SU-DHL-6 (cell line): Measurements from ENCODE around the gene DNAJB8.

Experiments used
- H2AFZ ChIP-seq: fragments of 200-600 bp; sonication (generic); 2 replicates; pipeline ENCODE4 v1.6.1; 2014; ENCODE audit warnings: low read depth, mild to moderate bottlenecking, moderate library complexity, mixed read lengths, antibody characterized with exemption, low read length; ENCODE audit not compliant: severe bottlenecking
- H3F3A ChIP-seq: fragments of 200-600 bp; shearing (Covaris generic); 2 replicates; pipeline ENCODE4 v1.6.0; 2016; ENCODE audit warnings: antibody characterized with exemption, mild to moderate bottlenecking; ENCODE audit not compliant: insufficient read depth
- H3K27ac ChIP-seq: fragments of 200-600 bp; sonication (generic); 2 replicates; pipeline ENCODE4 v1.5.1; 2016; ENCODE audit warnings: low read depth, mild to moderate bottlenecking, low read length, moderate library complexity, mixed read lengths
- H3K27me3 ChIP-seq: fragments of 200-600 bp; sonication (generic), shearing (Covaris generic); 2 replicates; pipeline ENCODE4 v1.6.0; 2014; ENCODE audit warnings: mild to moderate bottlenecking, low read length
- H3K36me3 ChIP-seq: fragments of 200-600 bp; sonication (generic); 2 replicates; pipeline ENCODE4 v1.6.1; 2014; ENCODE audit warnings: mild to moderate bottlenecking, low read length, mixed read lengths
- H3K4me2 ChIP-seq: fragments of 300-600, 200-600 bp; shearing (Covaris generic), sonication (generic); 2 replicates; pipeline ENCODE4 v1.6.0; 2014; ENCODE audit warnings: low read length, low read depth, mild to moderate bottlenecking; ENCODE audit not compliant: poor library complexity, severe bottlenecking
- H3K4me3 ChIP-seq: fragments of 200-600 bp; sonication (generic); 2 replicates; pipeline ENCODE4 v1.5.1; 2014; ENCODE audit warnings: antibody characterized with exemption, low read length, mild to moderate bottlenecking, mixed read lengths; ENCODE audit not compliant: insufficient read depth, poor library complexity, severe bottlenecking
- H3K79me2 ChIP-seq: fragments of 200-600 bp; sonication (generic); 2 replicates; pipeline ENCODE4 v1.6.1; 2014; ENCODE audit warnings: mild to moderate bottlenecking, low read length, moderate library complexity; ENCODE audit not compliant: insufficient read depth
- H3K9ac ChIP-seq: fragments of 200-600 bp; sonication (generic); 2 replicates; pipeline ENCODE4 v1.7.0; 2014; ENCODE audit warnings: mild to moderate bottlenecking, low read length
- H3K9me2 ChIP-seq: fragments of 200-600 bp; sonication (generic); replicated peaks from 2 replicates; pipeline ENCODE4 v1.6.1; 2014; ENCODE audit warnings: low read length; ENCODE audit not compliant: insufficient read depth
- H3K9me3 ChIP-seq: fragments of 200-600 bp; sonication (generic); 2 replicates; pipeline ENCODE4 v1.6.1; 2014; ENCODE audit warnings: low read length, mixed read lengths; ENCODE audit not compliant: insufficient read depth
- H4K20me1 ChIP-seq: fragments of 200-600 bp; sonication (generic); 2 replicates; pipeline ENCODE4 v1.6.1; 2014; ENCODE audit warnings: low read depth, mild to moderate bottlenecking, antibody characterized with exemption, low read length, moderate library complexity, mixed read lengths
- EZH2phosphoT487 ChIP-seq: fragments of 200-600 bp; sonication (generic), shearing (Covaris generic); conservative IDR thresholded peaks from 2 replicates; pipeline ENCODE4 v1.6.1; 2018; ENCODE audit warnings: mild to moderate bottlenecking, antibody characterized with exemption, low read length, moderate library complexity, mixed read lengths
- TF ChIP-seq, protein P1 (sequence below): fragments of 200-600 bp; sonication (generic); IDR thresholded peaks from one replicate; pipeline ENCODE4 v1.5.1; 2017; ENCODE audit warnings: antibody characterized with exemption, mild to moderate bottlenecking, low read length, moderate library complexity; ENCODE audit not compliant: insufficient read depth, poor library complexity, severe bottlenecking

The DNAJB8 gene

DNA sequence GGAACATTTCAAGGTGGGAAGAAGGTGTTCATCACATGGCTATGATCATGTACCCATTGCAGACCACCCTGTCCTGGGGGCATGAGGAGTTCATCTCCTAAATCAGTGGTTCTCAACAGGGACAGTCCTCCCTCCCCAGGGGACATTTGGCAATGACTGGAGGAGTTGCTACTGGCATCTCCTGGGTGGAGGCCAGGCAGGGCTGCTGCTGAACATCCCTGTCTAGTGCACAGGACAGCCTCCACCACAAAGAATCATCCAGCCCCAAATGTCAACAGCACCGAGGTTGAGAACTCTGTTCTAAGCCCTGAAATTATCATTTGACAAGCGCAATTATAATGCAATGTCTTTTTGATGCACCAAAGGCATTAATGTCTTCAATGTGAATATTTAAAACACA lies 4.4 kb upstream of the DNAJB8 start:
- Histone ChIP-seq H4K20me1 (no peaks in the 10 kb centered on the region), H3K79me2 (no peaks in the 10 kb centered on the region), H3K4me3 (no peak overlapping the region), H3F3A (no peaks in the 10 kb centered on the region), H3K9me2 (no peaks in the 10 kb centered on the region), H3K9ac (no peak overlapping the region), H3K27me3 (no peaks in the 10 kb centered on the region), H3K4me2 (no peak overlapping the region), H3K36me3 (no peaks in the 10 kb centered on the region), H3K27ac (no peak overlapping the region), H2AFZ (no peak overlapping the region), H3K9me3 (no peaks in the 10 kb centered on the region)
- TF ChIP-seq, protein P1, sequence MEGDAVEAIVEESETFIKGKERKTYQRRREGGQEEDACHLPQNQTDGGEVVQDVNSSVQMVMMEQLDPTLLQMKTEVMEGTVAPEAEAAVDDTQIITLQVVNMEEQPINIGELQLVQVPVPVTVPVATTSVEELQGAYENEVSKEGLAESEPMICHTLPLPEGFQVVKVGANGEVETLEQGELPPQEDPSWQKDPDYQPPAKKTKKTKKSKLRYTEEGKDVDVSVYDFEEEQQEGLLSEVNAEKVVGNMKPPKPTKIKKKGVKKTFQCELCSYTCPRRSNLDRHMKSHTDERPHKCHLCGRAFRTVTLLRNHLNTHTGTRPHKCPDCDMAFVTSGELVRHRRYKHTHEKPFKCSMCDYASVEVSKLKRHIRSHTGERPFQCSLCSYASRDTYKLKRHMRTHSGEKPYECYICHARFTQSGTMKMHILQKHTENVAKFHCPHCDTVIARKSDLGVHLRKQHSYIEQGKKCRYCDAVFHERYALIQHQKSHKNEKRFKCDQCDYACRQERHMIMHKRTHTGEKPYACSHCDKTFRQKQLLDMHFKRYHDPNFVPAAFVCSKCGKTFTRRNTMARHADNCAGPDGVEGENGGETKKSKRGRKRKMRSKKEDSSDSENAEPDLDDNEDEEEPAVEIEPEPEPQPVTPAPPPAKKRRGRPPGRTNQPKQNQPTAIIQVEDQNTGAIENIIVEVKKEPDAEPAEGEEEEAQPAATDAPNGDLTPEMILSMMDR = no peak
- no peak for TF ChIP-seq EZH2phosphoT487

GRCh38 chr3:128470134-128470899 lies 3.6 kb upstream of the DNAJB8 start:
- H3F3A ChIP-seq = no peaks in the 10 kb centered on the region
- no peaks in the 10 kb centered on the region for H3K79me2 ChIP-seq
- H3K9me3 ChIP-seq = no peaks in the 10 kb centered on the region
- TF ChIP-seq EZH2phosphoT487 = no peak
- TF ChIP-seq, protein P1 = no peak
- H2AFZ ChIP-seq = no peak overlapping the region
- no peak overlapping the region for H3K4me3 ChIP-seq
- no peaks in the 10 kb centered on the region for H3K27me3 ChIP-seq
- H3K4me2 ChIP-seq = no peak overlapping the region
- H3K27ac ChIP-seq = no peak overlapping the region
- H3K9ac ChIP-seq = no peak overlapping the region
- H3K9me2 ChIP-seq = no peaks in the 10 kb centered on the region
- H3K36me3 ChIP-seq = no peaks in the 10 kb centered on the region
- H4K20me1 ChIP-seq = no peaks in the 10 kb centered on the region

DNA sequence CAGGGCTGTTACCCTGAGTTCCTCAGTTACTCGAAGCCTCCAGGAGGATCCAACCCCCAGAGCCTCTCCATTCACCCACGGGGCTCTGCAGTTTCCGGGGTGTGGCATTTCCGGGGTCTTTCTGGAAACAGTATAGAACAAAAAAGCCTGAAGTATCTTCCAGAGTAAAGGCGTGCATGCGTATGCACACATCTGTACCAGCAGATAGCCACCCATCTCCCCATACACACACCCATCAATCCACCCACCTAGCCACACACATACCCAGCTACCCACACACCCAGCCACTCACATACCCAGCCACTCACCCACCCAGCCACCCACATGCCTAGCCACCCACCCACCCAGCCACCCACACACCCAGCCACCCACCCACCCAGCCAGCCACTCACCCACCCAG lies 2.9 kb upstream of the DNAJB8 start:
- no peak overlapping the region for H3K27ac ChIP-seq
- H3F3A ChIP-seq = no peaks in the 10 kb centered on the region
- H3K27me3 ChIP-seq = no peaks in the 10 kb centered on the region
- no peak overlapping the region for H2AFZ ChIP-seq
- no peaks in the 10 kb centered on the region for H3K36me3 ChIP-seq
- no peak overlapping the region for H3K4me3 ChIP-seq
- no peaks in the 10 kb centered on the region for H3K9me2 ChIP-seq
- H4K20me1 ChIP-seq = no peaks in the 10 kb centered on the region
- no peak overlapping the region for H3K9ac ChIP-seq
- H3K79me2 ChIP-seq = no peaks in the 10 kb centered on the region
- no peak overlapping the region for H3K4me2 ChIP-seq
- TF ChIP-seq, protein P1 = no peak
- TF ChIP-seq EZH2phosphoT487 = no peak
- H3K9me3 ChIP-seq = no peaks in the 10 kb centered on the region
